ENCODE data around the gene AIFM3. TPM values are rescaled to one million over a fixed set of nuclear protein-coding genes. Genes with fewer than 3 reads are reported as not detected.

AIFM3 gene
- total RNA-seq, 1 donor from 2014 or later = 0.64 TPM

GRCh38 chr22:20996031-20996410 lies 29.0 kb downstream of the AIFM3 start:
- no peak for TF ChIP-seq CTCF (IDR thresholded peaks at IDR 0.05; ENCODE audit: partially characterized antibody, unreplicated experiment)
- peaks cover 2% of the 10 kb centered on the region for H3K9me3 Mint-ChIP-seq (ENCODE audit: unreplicated experiment)
- H3K36me3 Mint-ChIP-seq (ENCODE audit: unreplicated experiment) = no peaks in the 10 kb centered on the region
- H3K4me1 Mint-ChIP-seq (ENCODE audit: low read depth, unreplicated experiment) = no peaks in the 10 kb centered on the region
- no peak overlapping the region for H3K27ac Mint-ChIP-seq (ENCODE audit: unreplicated experiment)
- H3K27me3 Mint-ChIP-seq (ENCODE audit: unreplicated experiment) = peaks cover 2% of the 10 kb centered on the region
- no peak overlapping the region for H3K4me3 Mint-ChIP-seq (ENCODE audit: unreplicated experiment)
- DNase-seq = no peak

GRCh38 chr22:20996598-20997535 lies 29.8 kb downstream of the AIFM3 start:
- Mint-ChIP-seq H3K4me3 (ENCODE audit: unreplicated experiment) (no peak overlapping the region), H3K27me3 (ENCODE audit: unreplicated experiment) (peaks cover 4% of the 10 kb centered on the region), H3K36me3 (ENCODE audit: unreplicated experiment) (no peaks in the 10 kb centered on the region), H3K27ac (ENCODE audit: unreplicated experiment) (no peak overlapping the region), H3K4me1 (ENCODE audit: low read depth, unreplicated experiment) (no peaks in the 10 kb centered on the region), H3K9me3 (ENCODE audit: unreplicated experiment) (peaks cover 7% of the 10 kb centered on the region)
- TF ChIP-seq CTCF (IDR thresholded peaks at IDR 0.05; ENCODE audit: partially characterized antibody, unreplicated experiment) = no peak
- no peak for DNase-seq

GRCh38 chr22:20997536-20998257 lies 30.6 kb downstream of the AIFM3 start:
- peaks cover 4% of the 10 kb centered on the region for H3K27me3 Mint-ChIP-seq (ENCODE audit: unreplicated experiment)
- DNase-seq = no peak
- no peak overlapping the region for H3K27ac Mint-ChIP-seq (ENCODE audit: unreplicated experiment)
- H3K9me3 Mint-ChIP-seq (ENCODE audit: unreplicated experiment) = peaks cover 10% of the 10 kb centered on the region
- H3K36me3 Mint-ChIP-seq (ENCODE audit: unreplicated experiment) = no peaks in the 10 kb centered on the region
- no peaks in the 10 kb centered on the region for H3K4me1 Mint-ChIP-seq (ENCODE audit: low read depth, unreplicated experiment)
- no peak overlapping the region for H3K4me3 Mint-ChIP-seq (ENCODE audit: unreplicated experiment)
- TF ChIP-seq CTCF (IDR thresholded peaks at IDR 0.05; ENCODE audit: partially characterized antibody, unreplicated experiment) = no peak

GRCh38 chr22:20998411-20999336 lies 31.6 kb downstream of the AIFM3 start:
- TF ChIP-seq CTCF (IDR thresholded peaks at IDR 0.05; ENCODE audit: partially characterized antibody, unreplicated experiment) = no peak
- H3K9me3 Mint-ChIP-seq (ENCODE audit: unreplicated experiment) = peaks cover 16% of the 10 kb centered on the region
- no peak for DNase-seq
- no peak overlapping the region for H3K4me3 Mint-ChIP-seq (ENCODE audit: unreplicated experiment)
- no peak overlapping the region for H3K27ac Mint-ChIP-seq (ENCODE audit: unreplicated experiment)
- peaks cover 1% of the 10 kb centered on the region for H3K4me1 Mint-ChIP-seq (ENCODE audit: low read depth, unreplicated experiment)
- H3K36me3 Mint-ChIP-seq (ENCODE audit: unreplicated experiment) = no peaks in the 10 kb centered on the region
- peaks cover 4% of the 10 kb centered on the region for H3K27me3 Mint-ChIP-seq (ENCODE audit: unreplicated experiment)
